ENCODE results near the gene SKI.

DNA sequence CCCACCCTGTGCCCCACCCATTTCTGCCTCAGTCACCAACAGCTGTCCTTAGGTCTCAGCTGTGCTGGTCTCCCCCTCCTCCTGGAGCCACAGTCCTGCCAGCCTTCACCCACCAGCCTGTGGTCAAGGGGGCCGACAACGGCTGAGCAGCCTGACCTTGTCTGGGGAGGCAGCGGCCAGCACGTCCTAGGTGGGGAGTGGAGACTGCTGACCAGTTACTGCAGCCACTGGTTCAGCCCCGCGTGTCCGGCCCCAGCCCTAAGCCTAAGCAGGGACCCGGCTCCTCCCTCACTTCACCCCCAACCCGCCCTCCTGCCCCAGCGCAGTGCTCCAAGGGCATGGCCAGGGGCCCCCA is 84.0 kb downstream of the SKI start:
- TF ChIP-seq POLR2A (IDR thresholded peaks at IDR 0.05) (no peak), CTCF (IDR thresholded peaks at IDR 0.05) (no peak)
